ENCODE measurements around the gene ACSS2.
A peak's percentile ranks its signal among the peaks of the same experiment; 100 is the strongest.

Gene ACSS2

DNA sequence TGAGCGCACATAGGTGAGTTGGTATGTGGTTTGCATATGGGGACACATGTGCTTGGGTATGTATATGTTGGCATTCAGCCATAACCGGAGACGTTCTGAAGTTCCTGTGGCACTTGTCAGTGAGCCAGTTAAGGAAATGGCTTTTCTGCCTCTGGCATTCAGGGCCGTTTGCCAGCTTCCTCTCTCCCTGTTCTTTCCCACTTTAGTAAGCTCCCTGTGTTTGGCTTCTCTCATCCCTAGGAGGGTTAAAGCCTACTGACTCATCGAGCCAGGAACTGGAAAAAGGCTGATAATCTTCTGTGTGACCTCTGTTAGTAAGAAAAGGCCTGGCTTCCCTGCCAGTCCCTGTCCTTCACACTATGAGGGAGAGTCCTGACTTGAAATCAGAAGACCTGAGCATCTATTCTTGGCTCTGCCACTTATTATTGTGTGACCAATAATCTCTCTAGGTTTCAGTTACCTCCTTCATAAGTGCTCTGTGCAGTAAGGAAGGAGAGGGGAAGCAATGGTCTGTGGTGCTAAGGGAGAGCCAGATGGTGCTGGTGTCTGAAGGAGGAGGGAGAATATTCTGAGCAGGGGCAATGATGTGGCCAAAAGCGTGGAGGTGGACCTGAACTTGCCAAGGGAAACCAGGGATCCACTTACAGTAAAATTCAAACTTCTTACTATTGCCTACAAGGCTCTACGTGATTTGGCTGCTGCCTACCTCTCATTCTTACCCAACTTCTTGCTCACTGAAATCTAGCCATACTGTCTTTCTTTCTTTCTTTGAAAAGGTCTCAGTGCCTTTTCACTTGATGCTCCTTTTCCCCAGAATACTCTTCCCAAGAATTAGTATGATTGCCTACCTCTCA is 31.4 kb downstream of the ACSS2 start:
- intact Hi-C loops (cut with micrococcal nuclease), result no loop called here
- Mint-ChIP-seq H3K27me3 (no peaks in the 10 kb centered on the region), H3K9me3 (no peaks in the 10 kb centered on the region), H3K4me1 (ENCODE audit: low read depth) (peaks cover 50% of the 10 kb centered on the region), H3K27ac (peak overlapping the region; percentile 77), H3K4me3 (no peak overlapping the region), H3K36me3 (ENCODE audit: low read depth) (peaks cover 11% of the 10 kb centered on the region)

DNA sequence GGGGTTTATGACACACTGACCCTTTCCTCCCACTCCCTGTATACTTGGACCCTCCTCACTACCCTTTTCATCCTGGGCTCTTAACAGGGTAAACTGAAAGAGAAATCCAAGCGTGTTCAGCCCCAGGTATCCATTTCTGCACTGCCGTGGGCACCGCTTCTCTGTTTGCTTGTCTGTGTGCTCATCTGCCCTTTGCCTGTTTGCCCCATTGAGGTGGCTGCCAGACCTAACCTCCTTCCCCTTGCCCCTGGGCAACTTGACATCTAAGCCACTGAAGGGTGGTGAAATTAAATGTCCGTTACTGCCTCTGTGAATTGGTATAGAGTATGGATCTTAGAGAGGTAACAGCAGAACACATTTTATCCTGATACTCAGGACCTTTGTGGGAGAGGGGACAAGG is 38.7 kb downstream of the ACSS2 start:
- H3K9me3 Mint-ChIP-seq, result no peaks in the 10 kb centered on the region
- H3K27me3 Mint-ChIP-seq, result no peaks in the 10 kb centered on the region
- peaks cover 6% of the 10 kb centered on the region for H3K4me1 Mint-ChIP-seq (ENCODE audit: low read depth)
- H3K27ac Mint-ChIP-seq, result peak overlapping the region; percentile 2
- intact Hi-C loops (cut with micrococcal nuclease), result no loop called here
- H3K36me3 Mint-ChIP-seq (ENCODE audit: low read depth), result peaks cover 79% of the 10 kb centered on the region
- H3K4me3 Mint-ChIP-seq, result no peak overlapping the region

DNA sequence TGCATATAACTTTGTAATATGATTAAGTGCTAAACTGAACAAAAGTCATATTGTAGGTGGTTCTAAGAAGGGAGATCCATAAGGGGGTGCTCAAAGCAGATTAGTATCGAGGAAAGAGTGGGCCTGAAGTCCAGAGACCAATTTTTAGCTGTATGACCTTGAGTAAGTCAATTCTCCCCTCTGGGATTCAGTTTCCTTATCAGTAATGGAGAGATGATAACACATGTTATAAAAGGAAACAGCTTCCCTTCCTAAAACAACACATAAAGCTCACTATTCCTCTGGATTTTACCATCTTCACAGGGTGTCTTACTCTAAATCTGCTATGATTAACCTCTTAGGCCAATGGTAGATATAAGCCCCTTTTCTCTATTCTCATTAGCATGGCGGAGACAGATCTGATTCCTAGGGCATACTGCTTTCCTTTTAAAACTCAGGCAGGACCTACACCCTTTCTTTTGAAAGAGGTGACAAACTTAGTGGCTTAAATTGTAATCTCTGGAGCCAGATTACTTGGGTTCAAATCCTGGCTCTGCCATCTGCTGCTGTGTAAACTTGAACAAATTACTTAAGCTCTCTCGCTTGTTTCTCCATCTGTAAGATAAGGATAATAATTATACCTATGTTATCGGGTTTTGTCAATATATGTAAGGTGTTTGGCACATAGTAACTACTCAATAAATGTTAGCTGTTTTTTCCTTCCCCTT is 39.5 kb downstream of the ACSS2 start:
- no peak overlapping the region for H3K27ac Mint-ChIP-seq
- no peak overlapping the region for H3K4me3 Mint-ChIP-seq
- intact Hi-C loops (cut with micrococcal nuclease), result no loop called here
- H3K36me3 Mint-ChIP-seq (ENCODE audit: low read depth), result peaks cover 79% of the 10 kb centered on the region
- H3K27me3 Mint-ChIP-seq, result no peaks in the 10 kb centered on the region
- peaks cover 14% of the 10 kb centered on the region for H3K4me1 Mint-ChIP-seq (ENCODE audit: low read depth)
- no peaks in the 10 kb centered on the region for H3K9me3 Mint-ChIP-seq

DNA sequence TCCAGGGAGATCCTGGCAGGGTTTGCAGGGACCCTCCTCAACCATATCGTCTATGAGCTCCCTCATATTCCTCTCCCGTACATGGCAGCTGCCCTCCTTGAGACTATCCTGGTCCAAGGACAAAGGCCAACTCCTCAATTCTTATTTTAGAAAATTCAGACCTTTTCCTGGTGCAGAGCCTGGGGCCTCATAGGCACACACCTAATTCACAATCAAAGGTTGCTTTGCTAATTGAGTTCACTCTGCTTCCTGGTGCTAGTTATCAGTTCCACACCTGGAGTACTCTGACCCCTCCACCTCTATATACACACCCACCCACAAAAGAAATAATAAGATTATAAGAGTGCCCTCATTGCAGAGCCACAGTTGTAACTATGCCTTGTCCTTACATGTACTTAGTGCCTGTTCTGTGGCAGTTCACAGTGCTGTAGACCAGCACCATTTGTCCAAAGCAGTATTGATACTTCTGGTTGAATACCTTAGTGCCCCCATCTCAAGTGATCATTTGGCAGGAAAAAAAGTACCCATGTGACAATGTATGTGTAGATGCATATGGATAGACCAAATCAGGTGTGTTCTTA is 40.5 kb downstream of the ACSS2 start:
- H3K4me3 Mint-ChIP-seq, result no peak overlapping the region
- peaks cover 74% of the 10 kb centered on the region for H3K36me3 Mint-ChIP-seq (ENCODE audit: low read depth)
- H3K27me3 Mint-ChIP-seq, result no peaks in the 10 kb centered on the region
- intact Hi-C loops (cut with micrococcal nuclease), result no loop called here
- no peaks in the 10 kb centered on the region for H3K9me3 Mint-ChIP-seq
- H3K27ac Mint-ChIP-seq, result no peak overlapping the region
- peaks cover 21% of the 10 kb centered on the region for H3K4me1 Mint-ChIP-seq (ENCODE audit: low read depth)

DNA sequence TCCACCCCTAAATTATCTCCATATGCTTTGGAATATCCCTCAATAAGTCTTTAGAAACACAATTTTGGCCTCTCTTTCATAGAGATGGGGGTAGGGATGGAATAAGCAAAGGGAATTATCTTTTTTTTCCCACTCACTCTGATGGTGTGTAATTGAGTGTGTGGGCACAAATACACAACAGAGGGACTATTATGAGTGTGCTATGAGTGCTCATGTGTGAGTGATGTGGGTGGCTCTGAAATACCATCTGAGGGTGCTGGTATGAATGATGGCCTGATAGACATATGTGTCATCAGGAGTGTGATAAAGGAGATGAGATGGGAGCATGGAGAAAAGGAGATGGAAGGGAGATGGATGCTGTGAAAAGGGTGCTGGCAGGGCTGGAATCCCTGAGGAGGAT is 43.6 kb downstream of the ACSS2 start:
- intact Hi-C loops (cut with micrococcal nuclease), result no loop called here
- no peak overlapping the region for H3K27ac Mint-ChIP-seq
- no peaks in the 10 kb centered on the region for H3K9me3 Mint-ChIP-seq
- H3K4me3 Mint-ChIP-seq, result no peak overlapping the region
- no peaks in the 10 kb centered on the region for H3K27me3 Mint-ChIP-seq
- H3K36me3 Mint-ChIP-seq (ENCODE audit: low read depth), result peaks cover 46% of the 10 kb centered on the region
- peaks cover 18% of the 10 kb centered on the region for H3K4me1 Mint-ChIP-seq (ENCODE audit: low read depth)

DNA sequence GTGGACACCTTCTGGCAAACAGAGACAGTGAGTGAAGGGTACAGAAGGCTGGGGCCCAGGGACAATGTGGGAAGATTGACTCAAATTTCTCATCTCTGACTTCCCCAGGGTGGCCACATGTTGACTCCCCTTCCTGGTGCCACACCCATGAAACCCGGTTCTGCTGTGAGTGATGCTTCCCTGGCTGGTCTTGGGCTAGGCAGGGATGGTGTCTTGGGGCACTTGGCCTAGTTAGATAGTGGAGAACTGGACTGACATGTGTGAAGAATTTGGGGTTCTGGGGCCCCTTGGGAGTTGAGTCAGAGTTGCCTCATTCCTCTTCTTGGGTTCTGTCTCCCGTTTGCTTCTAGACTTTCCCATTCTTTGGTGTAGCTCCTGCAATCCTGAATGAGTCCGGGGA is 45.0 kb downstream of the ACSS2 start:
- peaks cover 32% of the 10 kb centered on the region for H3K36me3 Mint-ChIP-seq (ENCODE audit: low read depth)
- peaks cover 18% of the 10 kb centered on the region for H3K4me1 Mint-ChIP-seq (ENCODE audit: low read depth)
- no peaks in the 10 kb centered on the region for H3K27me3 Mint-ChIP-seq
- no peaks in the 10 kb centered on the region for H3K9me3 Mint-ChIP-seq
- no peak overlapping the region for H3K4me3 Mint-ChIP-seq
- intact Hi-C loops (cut with micrococcal nuclease), result no loop called here
- no peak overlapping the region for H3K27ac Mint-ChIP-seq

DNA sequence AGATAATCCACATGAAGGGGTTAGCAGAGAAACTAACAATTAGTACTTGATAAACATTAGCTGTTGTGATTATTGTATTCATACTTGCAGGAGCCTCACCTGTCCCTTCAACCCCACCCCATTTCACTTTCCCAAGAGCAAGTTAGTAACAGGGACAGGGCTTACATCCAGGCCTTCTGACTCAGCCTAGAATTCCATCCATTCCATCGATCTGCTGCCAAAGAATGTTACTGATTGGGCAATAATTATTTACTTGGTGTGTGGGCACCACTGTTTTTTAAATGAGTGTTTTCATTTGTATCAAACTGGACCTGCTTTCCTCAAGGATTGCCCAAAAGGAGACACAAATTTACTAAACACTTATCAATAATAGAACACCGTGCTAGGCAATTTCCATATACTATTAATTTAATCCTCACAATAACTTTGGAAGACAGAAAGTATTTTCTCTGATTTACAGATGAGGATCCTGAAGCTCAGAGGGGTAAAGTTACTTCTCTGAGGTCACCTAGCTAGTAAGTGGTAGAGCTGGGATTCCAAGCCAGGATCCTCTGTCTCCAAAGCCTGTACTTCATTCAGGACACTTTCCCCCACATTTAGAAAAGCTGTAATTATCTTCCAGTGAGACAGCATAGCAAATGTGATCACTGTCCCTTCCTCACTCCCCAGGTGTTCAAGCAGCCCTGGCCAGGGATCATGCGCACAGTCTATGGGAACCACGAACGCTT is 46.4 kb downstream of the ACSS2 start:
- peaks cover 18% of the 10 kb centered on the region for H3K4me1 Mint-ChIP-seq (ENCODE audit: low read depth)
- H3K27ac Mint-ChIP-seq, result no peak overlapping the region
- no peaks in the 10 kb centered on the region for H3K27me3 Mint-ChIP-seq
- H3K36me3 Mint-ChIP-seq (ENCODE audit: low read depth), result peaks cover 18% of the 10 kb centered on the region
- H3K4me3 Mint-ChIP-seq, result no peak overlapping the region
- H3K9me3 Mint-ChIP-seq, result no peaks in the 10 kb centered on the region
- intact Hi-C loops (cut with micrococcal nuclease), result no loop called here

DNA sequence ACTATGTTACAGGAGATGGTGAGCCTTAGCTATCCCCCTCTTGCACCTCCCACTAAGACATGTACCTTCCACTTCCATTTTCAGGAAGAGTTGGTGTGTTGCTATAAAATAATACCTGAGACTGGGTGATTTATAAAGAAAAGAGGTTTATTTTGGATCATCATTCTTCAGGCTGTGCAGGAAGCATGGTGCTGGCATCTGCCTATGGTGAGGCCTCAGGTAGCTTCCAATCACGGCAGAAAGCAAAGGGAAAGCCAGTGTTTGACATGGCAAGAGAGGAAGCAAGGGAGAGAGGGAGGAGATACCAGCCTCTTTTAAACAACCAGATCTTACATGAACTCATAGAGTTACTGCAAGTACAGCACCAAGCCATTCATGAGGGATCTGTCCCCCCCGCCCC is 47.0 kb downstream of the ACSS2 start:
- intact Hi-C loops (cut with micrococcal nuclease), result no loop called here
- Mint-ChIP-seq H3K36me3 (ENCODE audit: low read depth) (peaks cover 12% of the 10 kb centered on the region), H3K27me3 (no peaks in the 10 kb centered on the region), H3K4me3 (no peak overlapping the region), H3K4me1 (ENCODE audit: low read depth) (peaks cover 18% of the 10 kb centered on the region), H3K9me3 (no peaks in the 10 kb centered on the region), H3K27ac (no peak overlapping the region)

DNA sequence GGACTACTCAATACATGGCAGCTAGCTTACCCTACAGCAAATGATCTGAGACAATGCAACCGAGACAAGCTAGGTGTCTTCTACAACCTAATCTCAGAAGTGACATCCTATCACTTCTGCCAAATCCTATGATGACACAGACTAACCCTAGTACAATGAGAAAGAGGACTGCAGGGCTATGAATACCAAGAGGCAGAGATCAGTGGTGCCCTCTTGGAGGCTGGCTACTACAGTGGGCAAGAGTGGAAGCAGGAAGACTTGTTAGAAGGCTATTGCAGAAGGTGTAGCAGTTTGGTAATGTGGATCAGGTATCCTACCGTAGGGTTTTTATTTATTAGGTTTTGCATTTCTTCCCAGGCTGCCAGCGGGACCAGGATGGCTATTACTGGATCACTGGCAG is 48.9 kb downstream of the ACSS2 start:
- Mint-ChIP-seq H3K4me3 (no peak overlapping the region), H3K36me3 (ENCODE audit: low read depth) (no peaks in the 10 kb centered on the region), H3K9me3 (no peaks in the 10 kb centered on the region), H3K27ac (no peak overlapping the region), H3K27me3 (no peaks in the 10 kb centered on the region), H3K4me1 (ENCODE audit: low read depth) (peaks cover 13% of the 10 kb centered on the region)
- intact Hi-C loops (cut with micrococcal nuclease), result no loop called here

DNA sequence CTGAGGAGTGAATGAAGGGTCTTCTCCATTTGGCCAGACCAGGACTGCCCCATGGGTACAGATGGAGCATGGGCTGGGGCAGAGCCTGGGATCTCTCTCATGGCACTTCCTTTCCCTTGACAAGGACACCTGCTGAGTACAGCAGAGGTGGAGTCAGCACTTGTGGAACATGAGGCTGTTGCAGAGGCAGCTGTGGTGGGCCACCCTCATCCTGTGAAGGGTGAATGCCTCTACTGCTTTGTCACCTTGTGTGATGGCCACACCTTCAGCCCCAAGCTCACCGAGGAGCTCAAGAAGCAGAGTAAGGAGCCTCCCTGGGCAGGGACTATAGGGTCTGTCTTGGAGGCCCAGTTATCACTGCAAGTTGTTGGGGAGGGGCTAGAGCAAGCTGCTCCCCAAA is 49.6 kb downstream of the ACSS2 start:
- H3K9me3 Mint-ChIP-seq, result no peaks in the 10 kb centered on the region
- H3K4me1 Mint-ChIP-seq (ENCODE audit: low read depth), result peaks cover 7% of the 10 kb centered on the region
- no peaks in the 10 kb centered on the region for H3K27me3 Mint-ChIP-seq
- no peaks in the 10 kb centered on the region for H3K36me3 Mint-ChIP-seq (ENCODE audit: low read depth)
- intact Hi-C loops (cut with micrococcal nuclease), result no loop called here
- no peak overlapping the region for H3K27ac Mint-ChIP-seq
- no peak overlapping the region for H3K4me3 Mint-ChIP-seq

DNA sequence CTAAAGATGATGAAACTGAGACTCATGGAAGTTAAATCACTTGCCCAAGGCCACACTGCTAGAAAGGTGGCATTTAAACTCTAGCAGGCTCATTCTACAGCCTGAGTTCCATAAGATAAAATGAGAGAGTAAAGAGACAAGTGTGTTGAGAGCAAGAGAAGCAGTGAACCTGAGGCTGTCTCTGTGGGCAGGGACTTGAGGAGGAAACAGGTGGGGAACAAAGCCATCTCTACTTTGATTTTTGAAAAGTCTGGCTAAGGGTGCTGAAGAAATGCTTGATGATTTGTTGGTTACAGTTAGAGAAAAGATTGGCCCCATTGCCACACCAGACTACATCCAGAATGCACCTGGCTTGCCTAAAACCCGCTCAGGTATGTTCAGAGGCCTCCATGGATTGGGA is 50.2 kb downstream of the ACSS2 start:
- no peaks in the 10 kb centered on the region for H3K9me3 Mint-ChIP-seq
- no peaks in the 10 kb centered on the region for H3K27me3 Mint-ChIP-seq
- intact Hi-C loops (cut with micrococcal nuclease), result no loop called here
- no peaks in the 10 kb centered on the region for H3K36me3 Mint-ChIP-seq (ENCODE audit: low read depth)
- no peak overlapping the region for H3K4me3 Mint-ChIP-seq
- peaks cover under 1% of the 10 kb centered on the region for H3K4me1 Mint-ChIP-seq (ENCODE audit: low read depth)
- no peak overlapping the region for H3K27ac Mint-ChIP-seq

DNA sequence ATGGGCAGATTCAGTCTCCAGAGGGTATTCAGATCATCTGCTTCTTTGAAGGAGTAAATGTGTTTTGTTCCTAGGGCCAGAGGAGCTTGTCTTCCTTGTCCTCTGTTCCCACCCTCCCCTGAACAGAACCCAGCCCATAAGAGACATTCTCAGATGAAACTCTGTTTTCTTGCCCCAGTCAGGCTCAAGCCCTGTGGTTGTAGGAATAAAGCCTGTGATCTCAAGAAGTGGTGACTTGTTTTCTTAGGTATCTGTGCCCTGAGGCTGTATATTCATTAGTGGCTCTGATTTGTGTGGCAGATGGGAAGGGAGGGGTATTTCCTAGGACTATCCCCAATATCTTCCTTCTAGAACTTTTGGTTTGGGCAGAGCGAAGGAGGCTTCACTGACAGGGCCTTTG is 51.3 kb downstream of the ACSS2 start:
- Mint-ChIP-seq H3K4me3 (no peak overlapping the region), H3K4me1 (ENCODE audit: low read depth) (no peaks in the 10 kb centered on the region), H3K36me3 (ENCODE audit: low read depth) (no peaks in the 10 kb centered on the region), H3K27ac (no peak overlapping the region), H3K27me3 (no peaks in the 10 kb centered on the region), H3K9me3 (no peaks in the 10 kb centered on the region)
- intact Hi-C loops (cut with micrococcal nuclease), result no loop called here

DNA sequence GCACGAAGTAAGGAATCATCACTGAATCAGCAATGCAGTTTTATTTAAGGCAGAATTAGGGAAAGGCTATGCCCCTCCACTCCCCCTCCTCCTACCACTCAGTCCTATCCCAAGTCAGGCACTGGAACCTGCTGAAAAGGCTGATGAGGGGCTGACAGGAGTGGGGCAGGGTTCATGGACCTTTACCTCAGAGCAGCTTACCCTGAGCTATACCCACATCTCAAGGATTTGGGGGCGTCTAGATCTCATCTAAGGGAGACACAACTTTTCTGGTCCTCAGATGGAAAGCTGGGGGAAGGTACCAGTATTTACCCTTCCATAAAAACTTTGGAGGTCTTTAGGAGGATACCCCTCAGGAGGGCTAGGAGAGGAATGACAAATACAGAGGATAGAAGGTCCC is 52.0 kb downstream of the ACSS2 start:
- no peaks in the 10 kb centered on the region for H3K36me3 Mint-ChIP-seq (ENCODE audit: low read depth)
- no peaks in the 10 kb centered on the region for H3K4me1 Mint-ChIP-seq (ENCODE audit: low read depth)
- intact Hi-C loops (cut with micrococcal nuclease), result no loop called here
- no peak overlapping the region for H3K27ac Mint-ChIP-seq
- no peaks in the 10 kb centered on the region for H3K27me3 Mint-ChIP-seq
- no peak overlapping the region for H3K4me3 Mint-ChIP-seq
- no peaks in the 10 kb centered on the region for H3K9me3 Mint-ChIP-seq

DNA sequence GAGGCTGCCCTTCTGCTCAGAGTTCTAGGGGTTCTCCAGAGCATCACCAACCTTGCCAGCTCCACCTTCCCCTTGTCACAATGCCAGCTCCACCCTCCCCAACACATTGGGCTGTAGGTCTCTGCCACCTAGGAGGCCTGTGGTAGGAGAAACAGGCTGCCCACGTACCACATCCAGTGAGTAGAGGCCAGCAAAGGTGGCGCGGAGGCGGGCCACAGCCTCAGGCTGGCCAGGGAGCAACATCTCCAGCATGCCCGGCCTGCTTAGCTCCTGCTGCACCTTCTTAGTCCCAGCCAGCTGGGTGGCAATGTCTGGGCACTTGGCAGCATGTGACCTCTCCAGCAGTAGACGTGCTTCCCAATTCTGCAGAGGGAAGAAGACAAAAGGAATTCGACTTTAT is 55.4 kb downstream of the ACSS2 start:
- peaks cover 6% of the 10 kb centered on the region for H3K4me1 Mint-ChIP-seq (ENCODE audit: low read depth)
- intact Hi-C loops (cut with micrococcal nuclease), result no loop called here
- peaks cover 8% of the 10 kb centered on the region for H3K36me3 Mint-ChIP-seq (ENCODE audit: low read depth)
- no peak overlapping the region for H3K4me3 Mint-ChIP-seq
- H3K27me3 Mint-ChIP-seq, result no peaks in the 10 kb centered on the region
- no peaks in the 10 kb centered on the region for H3K9me3 Mint-ChIP-seq
- H3K27ac Mint-ChIP-seq, result no peak overlapping the region

All from dendritic cell treated with granulocyte-macrophage colony-stimulating factor and Interleukin-4, amounts not matched to agents 40 ng/mL and 50 ng/mL, for 4 days (primary cell).